ENCODE results near the gene ARHGAP15. TPM values are rescaled to one million over a fixed set of nuclear protein-coding genes. Genes with fewer than 3 reads are reported as not detected.

ARHGAP15 gene
- total and polyA plus RNA-seq, 10 donors, result 55.8 to 219 (median 130) TPM

DNA sequence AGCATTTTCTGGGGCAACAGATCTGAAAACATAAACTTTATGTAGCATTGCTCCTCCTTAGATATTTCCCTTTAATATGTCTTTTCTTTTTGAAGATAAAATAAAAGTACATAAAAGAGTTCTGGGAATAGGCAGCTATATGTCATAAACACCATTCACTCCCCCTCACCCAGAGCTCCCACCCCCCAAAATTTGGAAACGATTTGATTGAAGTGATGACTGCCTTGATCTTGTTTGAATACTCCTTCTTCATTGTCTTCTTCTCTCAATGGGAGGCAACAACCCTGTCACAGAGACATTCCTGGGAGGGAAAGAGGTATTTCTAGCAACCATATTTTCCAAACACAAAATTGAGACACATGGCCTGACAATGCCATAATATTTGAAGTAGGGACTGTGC is 369.3 kb downstream of the ARHGAP15 start:
- Histone ChIP-seq H3K27ac (no peak overlapping the region), H3K36me3 (peaks cover 0 to 20% (median 3%) of the 10 kb centered on the region in 6 donors), H3K4me3 (no peak overlapping the region), H3K27me3 (replicated peaks in 1 of 7) (no peaks in the 10 kb centered on the region), H3K4me1 (peaks cover 0 to 23% (median 3%) of the 10 kb centered on the region in 6 donors), H3K9me3 (no peaks in the 10 kb centered on the region)
- intact Hi-C loops (cut with DNase I; ENCODE audit: low total_unique reads), result no loop called here
- WGBS, 5 donors, result 71 to 88% (median 74%) methylated on average over 1 of the region's 1 CpG
- TF ChIP-seq POLR2AphosphoS5 (IDR thresholded peaks at IDR 0.05) (no peak), POLR2A (IDR thresholded peaks at IDR 0.05) (no peak)
- TF ChIP-seq, protein P1, sequence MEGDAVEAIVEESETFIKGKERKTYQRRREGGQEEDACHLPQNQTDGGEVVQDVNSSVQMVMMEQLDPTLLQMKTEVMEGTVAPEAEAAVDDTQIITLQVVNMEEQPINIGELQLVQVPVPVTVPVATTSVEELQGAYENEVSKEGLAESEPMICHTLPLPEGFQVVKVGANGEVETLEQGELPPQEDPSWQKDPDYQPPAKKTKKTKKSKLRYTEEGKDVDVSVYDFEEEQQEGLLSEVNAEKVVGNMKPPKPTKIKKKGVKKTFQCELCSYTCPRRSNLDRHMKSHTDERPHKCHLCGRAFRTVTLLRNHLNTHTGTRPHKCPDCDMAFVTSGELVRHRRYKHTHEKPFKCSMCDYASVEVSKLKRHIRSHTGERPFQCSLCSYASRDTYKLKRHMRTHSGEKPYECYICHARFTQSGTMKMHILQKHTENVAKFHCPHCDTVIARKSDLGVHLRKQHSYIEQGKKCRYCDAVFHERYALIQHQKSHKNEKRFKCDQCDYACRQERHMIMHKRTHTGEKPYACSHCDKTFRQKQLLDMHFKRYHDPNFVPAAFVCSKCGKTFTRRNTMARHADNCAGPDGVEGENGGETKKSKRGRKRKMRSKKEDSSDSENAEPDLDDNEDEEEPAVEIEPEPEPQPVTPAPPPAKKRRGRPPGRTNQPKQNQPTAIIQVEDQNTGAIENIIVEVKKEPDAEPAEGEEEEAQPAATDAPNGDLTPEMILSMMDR (IDR thresholded peaks at IDR 0.05 in 8 of 11, conservative IDR thresholded peaks at IDR 0.05 in 3 of 11), result no peak
- DNase-seq, result no peak

DNA sequence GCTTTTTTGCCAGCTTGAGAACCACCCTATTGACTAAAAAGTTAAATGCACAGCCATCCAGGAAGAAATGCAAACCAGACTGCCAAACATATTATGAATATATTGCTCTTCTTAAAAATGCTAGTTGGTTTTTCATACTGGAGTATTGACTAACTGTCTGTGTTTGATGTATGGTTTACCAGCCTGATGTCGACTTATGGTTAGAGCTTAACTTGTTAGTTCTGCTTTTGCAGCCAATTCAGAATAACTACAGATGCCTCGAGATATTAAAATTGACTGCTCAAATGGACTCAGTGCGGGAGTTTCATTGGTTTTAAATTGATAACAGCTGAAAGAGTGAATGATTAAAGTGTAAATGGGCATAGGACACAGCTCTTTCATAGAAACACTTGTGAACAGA is 369.8 kb downstream of the ARHGAP15 start:
- intact Hi-C loops (cut with DNase I; ENCODE audit: low total_unique reads), result no loop called here
- no peaks in the 10 kb centered on the region for H3K9me3 ChIP-seq
- H3K27me3 ChIP-seq (replicated peaks in 1 of 7), result no peaks in the 10 kb centered on the region
- TF ChIP-seq, protein P1 (IDR thresholded peaks at IDR 0.05 in 8 of 11, conservative IDR thresholded peaks at IDR 0.05 in 3 of 11), result no peak
- TF ChIP-seq POLR2AphosphoS5 (IDR thresholded peaks at IDR 0.05), result no peak
- no peak overlapping the region for H3K4me3 ChIP-seq
- H3K27ac ChIP-seq, result no peak overlapping the region
- no peak for DNase-seq
- H3K4me1 ChIP-seq, result peaks cover 0 to 28% (median 3%) of the 10 kb centered on the region in 6 donors
- WGBS, 5 donors, result 48 to 81% (median 64%) methylated on average over 3 of the region's 3 CpGs
- H3K36me3 ChIP-seq, result peaks cover 0 to 19% (median 3%) of the 10 kb centered on the region in 6 donors

DNA sequence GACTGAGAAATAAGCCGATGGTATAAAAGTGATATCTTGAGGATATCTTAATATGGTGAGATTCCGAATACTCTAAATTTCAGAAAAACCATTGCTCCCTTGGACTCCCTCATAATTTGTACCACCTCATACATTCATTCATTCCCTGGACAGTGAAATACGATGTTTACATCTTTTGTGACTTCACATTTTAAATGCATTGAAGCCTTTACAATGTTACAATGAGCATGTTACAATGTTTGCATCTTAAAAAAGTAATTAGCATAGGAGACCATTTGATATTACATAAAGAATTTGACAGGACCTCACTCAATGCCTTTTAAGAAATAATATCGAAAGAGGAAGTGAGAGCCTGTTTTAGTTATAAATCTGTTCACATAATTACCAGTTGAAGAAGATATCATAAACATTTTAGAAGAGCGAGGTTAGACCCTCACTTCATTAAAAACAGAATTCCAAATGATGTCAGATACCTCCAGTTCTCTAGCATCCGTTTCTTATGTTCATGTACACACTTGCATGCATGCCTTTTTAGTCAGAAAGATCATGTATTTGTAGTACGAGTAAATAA is 372.0 kb downstream of the ARHGAP15 start:
- peaks cover 0 to 35% (median 4%) of the 10 kb centered on the region in 6 donors for H3K36me3 ChIP-seq
- intact Hi-C loops (cut with DNase I; ENCODE audit: low total_unique reads), result no loop called here
- DNase-seq, result no peak
- 89 to 94% (median 92%) methylated on average over 7 of the region's 7 CpGs for WGBS, 5 donors
- TF ChIP-seq, protein P1 (IDR thresholded peaks at IDR 0.05 in 8 of 11, conservative IDR thresholded peaks at IDR 0.05 in 3 of 11), result no peak
- no peak for TF ChIP-seq POLR2AphosphoS5 (IDR thresholded peaks at IDR 0.05)
- no peak for TF ChIP-seq POLR2A (IDR thresholded peaks at IDR 0.05)
- H3K9me3 ChIP-seq, result no peaks in the 10 kb centered on the region
- H3K27ac ChIP-seq, result no peak overlapping the region
- no peak overlapping the region for H3K4me3 ChIP-seq
- no peaks in the 10 kb centered on the region for H3K27me3 ChIP-seq (replicated peaks in 1 of 7)
- peaks cover 0 to 28% (median 3%) of the 10 kb centered on the region in 6 donors for H3K4me1 ChIP-seq

DNA sequence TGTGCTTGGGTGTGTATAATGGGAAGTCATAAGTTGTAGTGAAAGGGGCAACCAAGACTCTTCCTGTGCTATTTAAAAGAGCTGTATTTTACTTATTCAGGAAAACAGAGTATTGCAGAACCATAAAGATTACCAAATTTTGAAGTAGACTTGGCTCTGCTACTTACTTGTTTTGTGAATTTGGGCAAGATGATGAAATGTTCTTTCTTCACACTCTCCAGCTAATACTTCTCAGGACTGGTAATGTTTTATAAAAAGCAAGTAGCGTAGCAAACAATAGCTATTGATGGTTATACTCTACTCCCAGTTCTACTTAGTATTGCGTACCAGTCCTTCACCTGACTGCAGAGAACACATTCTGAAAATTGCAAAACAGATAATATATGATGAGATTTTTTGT is 374.1 kb downstream of the ARHGAP15 start:
- intact Hi-C loops (cut with DNase I; ENCODE audit: low total_unique reads), result no loop called here
- no peak overlapping the region for H3K27ac ChIP-seq
- 62 to 99% (median 82%) methylated on average over 2 of the region's 2 CpGs for WGBS, 5 donors
- H3K4me1 ChIP-seq, result peaks cover 0 to 28% (median 3%) of the 10 kb centered on the region in 6 donors
- H3K9me3 ChIP-seq, result no peaks in the 10 kb centered on the region
- no peak for DNase-seq
- TF ChIP-seq, protein P1 (IDR thresholded peaks at IDR 0.05 in 8 of 11, conservative IDR thresholded peaks at IDR 0.05 in 3 of 11), result no peak
- no peak for TF ChIP-seq POLR2A (IDR thresholded peaks at IDR 0.05)
- peaks cover 0 to 36% (median 4%) of the 10 kb centered on the region in 6 donors for H3K36me3 ChIP-seq
- H3K27me3 ChIP-seq (replicated peaks in 1 of 7), result no peaks in the 10 kb centered on the region
- H3K4me3 ChIP-seq, result no peak overlapping the region

Data from spleen (tissue), 11 donors.